Fibroblast of skin of scalp (primary cell): ENCODE results near the gene PDE6B.
"Not testable (repeated sequence)": the region's sequence is repeated elsewhere in the genome, so short reads cannot be mapped to it uniquely, and the experiment has no call there.

ENCODE experiments used
- DNase-seq: peaks from one replicate; pipeline ENCODE4 v3.0.0-alpha.2; 2013

Gene PDE6B

GRCh38 chr4:684623-685327 lies 59.4 kb downstream of the PDE6B start:
- DNase-seq, result no peak

GRCh38 chr4:685679-686412 lies 60.5 kb downstream of the PDE6B start:
- DNase-seq, result no peak

- no peak for DNase-seq
Measured at GRCh38 chr4:686413-687040, 61.2 kb downstream of the PDE6B start.

- peak; percentile 54 for DNase-seq
Measured at GRCh38 chr4:687048-687970, 61.9 kb downstream of the PDE6B start.

DNA sequence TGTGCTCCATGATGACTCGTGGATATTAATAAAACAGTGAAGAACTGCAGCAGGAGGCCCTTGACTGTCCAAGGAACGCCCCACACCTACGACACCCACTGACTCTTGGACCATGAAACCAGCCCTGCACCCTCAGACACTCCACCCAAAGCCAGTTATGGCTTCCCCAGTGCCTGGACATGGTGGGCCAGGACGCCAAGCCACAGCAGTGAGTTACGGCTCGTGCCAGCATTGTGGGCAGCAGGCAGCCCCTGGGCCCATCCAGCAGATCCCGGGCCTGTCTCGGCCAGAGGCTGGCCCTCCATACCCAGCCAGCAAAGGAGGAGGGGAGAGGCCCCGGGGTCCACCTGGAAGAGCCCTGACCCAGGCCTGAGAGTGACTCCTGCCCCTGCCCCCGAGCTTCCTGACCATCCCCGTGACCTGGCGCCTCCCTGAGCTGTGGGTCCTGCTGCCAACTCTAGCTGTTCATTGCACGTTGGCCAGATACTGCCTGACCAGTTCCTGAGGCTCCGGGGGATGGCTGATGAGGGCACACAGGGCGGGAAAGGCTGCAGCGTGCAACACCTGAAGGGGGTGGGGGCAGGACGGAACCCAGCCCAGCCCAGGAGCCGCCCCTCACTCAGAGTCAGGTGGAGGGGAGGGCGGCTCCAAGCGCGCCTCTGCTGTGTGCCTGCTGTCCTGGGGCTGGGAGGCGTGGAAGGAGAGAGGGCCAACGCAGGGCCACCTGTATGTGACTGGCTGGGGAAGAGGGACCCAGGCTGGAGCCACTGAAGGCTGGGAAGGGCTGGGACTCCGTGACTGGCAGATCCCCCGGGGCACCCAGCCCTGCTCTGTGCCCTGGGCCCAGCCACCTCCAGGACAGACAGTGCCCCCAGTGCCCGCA lies 62.8 kb downstream of the PDE6B start:
- no peak for DNase-seq

DNA sequence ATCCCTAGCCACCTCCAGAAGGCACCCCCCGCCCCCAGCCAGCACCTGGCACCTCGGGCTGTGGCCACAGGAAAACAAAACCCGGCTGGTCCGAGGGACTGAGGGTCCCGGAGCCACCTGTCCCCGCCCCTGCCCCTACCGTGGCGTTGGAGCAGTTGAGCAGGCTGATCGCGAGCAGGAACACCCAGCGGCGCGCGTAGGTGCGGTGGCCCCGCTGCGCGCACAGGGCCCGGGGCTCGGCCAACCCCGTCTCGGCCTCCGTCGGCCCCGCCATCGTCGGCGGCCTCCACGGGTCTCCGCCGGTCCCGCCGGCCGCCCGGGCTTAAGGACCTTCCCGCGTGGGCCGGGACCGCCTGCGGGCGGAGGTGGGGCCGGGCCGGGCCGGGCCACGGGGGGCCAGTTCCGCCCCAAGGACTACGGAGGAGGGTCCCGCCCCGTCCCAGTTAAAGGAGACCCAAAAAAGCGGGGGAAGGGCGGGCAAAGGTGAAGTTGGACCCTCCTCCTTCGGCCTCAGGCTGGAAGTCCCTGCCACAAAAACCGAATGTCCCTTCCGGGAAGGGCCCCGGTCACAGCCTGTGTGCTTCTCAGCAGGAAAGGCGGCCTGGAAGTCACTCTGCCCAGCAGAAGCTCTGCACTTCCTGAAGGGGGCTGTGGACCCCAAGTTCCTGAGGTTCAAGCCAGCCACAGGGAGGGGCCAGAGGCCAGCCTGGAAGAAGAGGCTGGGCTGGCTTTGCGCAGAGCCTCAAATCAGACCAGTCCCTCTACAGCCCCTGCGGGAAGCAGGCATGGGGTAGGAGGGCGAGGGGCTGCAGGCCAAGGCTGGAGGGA lies 63.7 kb downstream of the PDE6B start, which contains the start of gene SLC49A3:
Gene SLC49A3 (minus strand): TSS at position 298 of the 828 bp plus-strand sequence. CDS start 24 bp downstream, at position 274.
- DNase-seq, result no peak

DNA sequence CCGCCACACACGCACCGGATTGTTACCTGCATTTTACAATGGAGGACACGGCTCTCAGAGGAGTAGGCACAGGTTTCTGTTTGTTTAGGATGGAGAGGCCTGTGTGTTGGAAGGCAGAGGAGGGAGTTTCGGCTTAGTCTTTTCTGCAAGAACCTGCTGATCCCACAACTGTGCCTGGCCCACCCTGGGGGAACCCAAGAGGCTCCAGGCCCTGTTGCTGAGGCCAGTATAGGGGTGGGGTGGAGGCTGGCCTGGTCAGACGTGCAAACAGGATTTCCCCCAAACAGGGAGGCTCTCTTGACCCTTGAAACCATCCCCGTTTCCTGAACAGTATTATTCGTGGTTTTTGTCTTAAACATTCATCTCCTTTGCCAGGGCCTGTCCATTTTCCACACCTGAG lies 64.3 kb downstream of the PDE6B start:
- DNase-seq, result no peak

DNA sequence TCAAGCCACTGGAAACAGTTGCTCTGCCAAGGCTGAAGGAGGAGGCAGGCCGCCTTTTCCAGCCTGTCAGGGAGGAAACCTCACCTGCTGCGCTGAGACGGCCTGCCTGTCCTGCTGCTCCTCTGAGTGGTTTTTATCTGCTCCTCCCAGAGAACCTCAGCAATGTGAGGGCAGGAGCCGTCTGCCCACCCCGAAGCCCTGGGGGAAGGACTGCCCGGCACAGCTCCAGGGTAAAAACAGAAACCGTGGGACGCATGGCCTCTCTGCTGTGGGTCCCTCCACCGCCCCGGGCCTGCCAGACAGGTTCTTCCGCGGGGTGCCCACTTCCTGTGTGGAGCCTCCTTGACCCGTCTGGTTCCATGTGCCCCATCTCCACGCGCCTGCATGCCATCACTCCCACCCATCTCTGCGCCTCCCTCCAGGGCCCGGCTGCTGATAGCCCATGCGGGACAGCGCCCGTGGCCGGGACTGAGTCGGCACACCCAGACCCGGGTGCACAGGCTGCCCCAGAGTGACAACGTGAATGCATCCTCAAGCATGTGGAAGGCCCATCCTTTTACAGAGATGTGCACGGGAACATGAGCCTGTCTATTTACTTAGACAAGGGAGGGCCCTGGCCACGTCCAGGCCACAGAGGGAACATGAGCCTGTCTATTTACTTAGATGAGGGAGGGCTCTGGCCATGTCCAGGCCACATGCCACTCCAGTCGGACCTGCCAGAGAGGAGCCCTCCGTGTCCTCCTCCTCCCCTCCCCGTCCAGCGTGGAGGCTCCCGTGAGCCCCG lies 67.6 kb downstream of the PDE6B start:
- no peak for DNase-seq

- not testable (repeated sequence) for DNase-seq
Measured at GRCh38 chr4:694341-694940, 69.1 kb downstream of the PDE6B start.

GRCh38 chr4:699816-700580 lies 74.6 kb downstream of the PDE6B start:
- DNase-seq, result no peak

- DNase-seq, result no peak
Measured at GRCh38 chr4:700587-701264, 75.4 kb downstream of the PDE6B start.

DNA sequence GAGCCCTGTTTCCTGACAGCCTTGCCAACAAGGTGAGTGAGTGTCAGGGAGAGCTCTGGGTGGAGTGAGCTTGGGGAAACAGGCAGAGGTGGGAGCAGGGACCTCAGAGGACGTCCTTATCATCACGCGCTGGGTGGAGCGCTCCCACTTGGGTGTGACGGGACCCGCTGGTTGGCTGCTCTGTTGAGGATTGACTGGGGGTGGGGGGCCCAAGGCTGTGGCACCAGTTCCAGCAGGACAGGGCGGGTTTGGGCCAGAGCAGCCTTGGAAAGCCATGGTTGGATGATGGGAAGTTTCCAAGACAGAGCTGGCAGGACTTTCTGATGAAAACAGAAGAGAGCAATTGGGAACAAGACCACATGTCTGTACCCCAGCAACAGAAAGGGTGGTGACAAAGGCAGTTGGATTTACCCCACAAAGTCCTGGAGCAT lies 77.3 kb downstream of the PDE6B start:
- DNase-seq, result no peak

DNA sequence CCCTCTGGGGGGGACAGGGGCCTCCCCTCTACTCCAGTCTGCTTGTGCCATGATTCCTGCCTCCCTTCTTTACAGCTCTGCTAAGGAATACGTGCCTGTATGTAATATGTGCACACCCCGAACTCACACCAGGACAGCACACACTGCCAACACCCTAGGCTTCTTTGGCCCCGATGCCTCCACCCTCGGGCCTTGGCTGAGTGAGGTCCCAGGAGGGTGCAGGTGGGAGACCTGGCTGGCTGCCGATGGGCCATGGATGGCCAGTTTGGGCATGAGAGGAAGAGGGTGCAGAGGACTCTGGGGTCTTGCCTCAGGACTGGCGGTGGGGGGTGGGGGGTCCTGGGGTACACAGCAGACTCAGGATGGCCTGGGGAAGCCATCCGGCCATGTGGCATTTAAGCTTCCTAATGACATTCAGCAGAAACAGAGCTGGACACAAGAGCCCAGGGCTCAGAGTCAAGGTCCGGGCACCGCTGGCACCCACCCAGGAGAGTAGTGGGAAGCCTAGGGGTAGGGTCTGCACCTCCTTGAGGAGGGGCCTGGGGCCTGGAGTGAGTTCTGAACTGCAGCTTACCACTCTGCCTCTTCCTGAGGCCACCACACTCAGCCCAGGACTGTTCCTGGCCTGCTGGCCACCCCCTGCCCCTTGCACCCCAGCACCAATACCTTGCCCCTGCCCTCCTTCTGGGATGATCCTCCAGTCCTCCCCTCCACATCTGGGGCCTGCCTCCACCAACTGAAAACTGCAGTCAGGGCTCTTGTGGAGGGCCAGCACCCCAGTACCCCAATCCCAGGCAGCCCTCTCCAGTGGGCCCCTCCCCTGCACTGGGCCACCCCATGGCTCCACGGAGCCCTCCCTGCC lies 78.2 kb downstream of the PDE6B start:
- no peak for DNase-seq

DNA sequence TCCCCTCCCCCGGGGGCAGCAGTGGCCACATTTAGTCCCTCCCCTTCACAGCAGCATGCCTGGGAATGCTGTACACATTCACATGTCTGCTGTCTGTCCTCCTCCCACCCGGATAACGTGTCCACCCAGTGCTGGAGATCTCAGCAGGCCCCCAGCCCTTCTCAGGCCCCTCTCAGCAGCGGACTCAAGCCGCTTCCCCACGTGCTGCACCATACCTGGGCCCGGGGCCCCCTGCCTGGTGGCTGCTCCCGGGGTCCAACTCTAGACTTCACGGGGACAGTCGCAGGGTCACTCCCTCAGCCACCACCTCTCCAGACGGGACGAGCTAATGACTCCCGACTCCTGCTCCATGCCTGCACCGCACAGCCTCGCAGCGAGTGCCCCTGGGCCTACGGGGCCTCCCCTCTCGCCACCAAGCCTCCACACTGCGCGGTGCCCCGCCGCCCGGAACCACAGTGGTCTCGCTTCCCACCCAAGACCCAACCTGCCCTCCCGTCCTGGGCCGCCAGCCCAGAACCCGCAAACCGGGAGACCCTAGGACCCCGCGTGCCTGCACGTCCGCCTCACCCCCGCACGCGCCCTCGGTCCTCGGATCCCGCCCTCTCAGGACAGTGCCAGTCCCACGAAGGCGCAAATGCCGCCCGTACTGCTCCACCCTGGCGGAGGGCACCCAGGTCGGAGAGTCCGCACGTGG lies 79.0 kb downstream of the PDE6B start:
- DNase-seq, result no peak

- no peak for DNase-seq
Measured at GRCh38 chr4:704971-705277, 79.6 kb downstream of the PDE6B start.
